Measurements from ENCODE around the gene C8G.

GRCh38 chr9:136960938-136961275 is 15.9 kb downstream of the C8G start:
- no peak for TF ChIP-seq CTCF (IDR thresholded peaks at IDR 0.05; ENCODE audit: insufficient read depth, low read depth, low read length)
- TF ChIP-seq EZH2 (IDR thresholded peaks at IDR 0.05; ENCODE audit: insufficient read depth, low read length): no peak
